ENCODE results near the gene MAP2K7.
A peak's percentile ranks its signal among the peaks of the same experiment; 100 is the strongest.

MAP2K7 gene

GRCh38 chr19:7940841-7941240, 37.2 kb downstream of the MAP2K7 start:
- TF ChIP-seq CTCF (IDR thresholded peaks at IDR 0.05; ENCODE audit: borderline replicate concordance, insufficient read depth, low read depth, low read length), result no peak
- no peak overlapping the region for H3K4me3 ChIP-seq (ENCODE audit: low read depth, low read length)

DNA sequence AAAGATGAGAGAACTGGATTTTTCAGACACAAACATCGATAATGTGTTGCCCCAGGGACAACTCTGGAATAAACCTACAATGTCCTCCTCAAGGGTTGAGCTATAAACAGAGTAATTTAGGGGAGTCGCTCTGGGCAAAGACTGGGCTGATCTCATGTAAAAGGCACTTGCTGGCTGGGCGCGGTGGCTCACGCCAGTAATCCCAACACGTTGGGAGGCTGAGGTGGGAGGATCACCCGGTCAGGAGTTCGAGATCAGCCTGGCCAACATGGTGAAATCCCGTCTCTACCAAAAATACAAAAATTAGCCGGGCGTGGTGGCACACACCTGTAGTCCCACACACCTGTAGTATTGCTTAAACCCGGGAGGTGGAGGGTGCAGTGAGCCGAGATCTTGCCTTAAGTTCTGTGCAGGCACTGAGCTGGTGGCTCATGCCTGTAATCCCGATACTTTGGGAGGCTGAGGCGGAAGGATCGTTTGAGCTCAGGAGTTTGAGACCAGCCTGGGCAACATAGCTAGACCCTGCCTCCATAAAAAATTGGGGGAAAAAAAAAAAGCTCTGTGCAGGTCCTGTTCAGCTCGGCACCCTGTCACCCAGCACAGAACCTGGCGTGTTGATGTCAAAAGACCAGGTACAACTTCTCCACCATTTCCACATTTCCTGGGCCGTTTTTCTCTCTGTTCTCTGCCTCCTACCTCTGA, 38.4 kb downstream of the MAP2K7 start:
- no peak for TF ChIP-seq CTCF (IDR thresholded peaks at IDR 0.05; ENCODE audit: borderline replicate concordance, insufficient read depth, low read depth, low read length)
- no peak overlapping the region for H3K4me3 ChIP-seq (ENCODE audit: low read depth, low read length)

DNA sequence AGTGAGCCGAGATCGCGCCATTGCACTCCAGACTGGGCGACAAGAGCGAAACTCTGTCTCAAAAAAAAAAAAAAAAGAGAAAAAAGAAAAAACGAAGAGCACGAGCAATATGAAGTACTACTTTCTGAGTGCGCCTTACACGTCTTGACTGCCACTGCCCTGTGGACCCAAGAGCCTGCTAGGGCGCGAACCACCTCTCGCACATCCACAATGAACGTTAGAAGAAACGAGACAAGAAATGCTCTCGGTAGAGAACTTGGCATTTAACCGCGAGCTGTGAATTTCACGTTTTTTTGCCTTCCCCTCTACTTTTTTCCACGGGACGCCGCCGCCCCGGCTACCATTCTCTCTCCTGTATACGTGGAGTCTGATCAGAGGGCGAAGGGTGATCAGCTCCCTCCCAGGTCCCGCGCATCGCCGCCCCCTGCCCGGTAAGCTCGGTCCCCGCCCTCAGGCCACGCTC, 39.3 kb downstream of the MAP2K7 start:
- TF ChIP-seq CTCF (IDR thresholded peaks at IDR 0.05; ENCODE audit: borderline replicate concordance, insufficient read depth, low read depth, low read length), result no peak
- H3K4me3 ChIP-seq (ENCODE audit: low read depth, low read length), result peak overlapping the region; percentile 98

GRCh38 chr19:7943444-7944176, 39.9 kb downstream of the MAP2K7 start, which contains the start of gene TIMM44:
Gene TIMM44, minus strand, starts transcription at chr19:7943666. Its CDS starts 15 bp downstream, at chr19:7943651.
- peak within 1 kb of the TSS; percentile 98 for H3K4me3 ChIP-seq (ENCODE audit: low read depth, low read length)
- no peak for TF ChIP-seq CTCF (IDR thresholded peaks at IDR 0.05; ENCODE audit: borderline replicate concordance, insufficient read depth, low read depth, low read length)

- peak overlapping the region; percentile 72 for H3K4me3 ChIP-seq (ENCODE audit: low read depth, low read length)
- peak; percentile 71 for TF ChIP-seq CTCF (IDR thresholded peaks at IDR 0.05; ENCODE audit: borderline replicate concordance, insufficient read depth, low read depth, low read length)
Measured at GRCh38 chr19:7944177-7944761, 40.6 kb downstream of the MAP2K7 start.

- no peak for TF ChIP-seq CTCF (IDR thresholded peaks at IDR 0.05; ENCODE audit: borderline replicate concordance, insufficient read depth, low read depth, low read length)
Measured at GRCh38 chr19:7947939-7948338, 44.3 kb downstream of the MAP2K7 start.

More at GRCh38 chr19:7947939-7948338, 44.3 kb downstream of the MAP2K7 start:
- H3K4me3 ChIP-seq (ENCODE audit: low read depth, low read length), result no peak overlapping the region
